Dedifferentiated amniotic fluid mesenchymal stem cell (primary cell): ENCODE results near the gene DMAC1.

Source experiments
- DNase-seq: peaks from one replicate; pipeline ENCODE4 v3.0.0-alpha.2; 2016; ENCODE audit errors: extremely low spot score

DMAC1 gene

GRCh38 chr9:7799234-7799943 lies at the start of gene DMAC1:
Gene DMAC1, minus strand, starts transcription at chr9:7799778. Its CDS starts 44 bp downstream, at chr9:7799734.
- peak; percentile 68 for DNase-seq

GRCh38 chr9:7849362-7849761 lies 49.8 kb upstream of the DMAC1 start:
- DNase-seq, result no peak

GRCh38 chr9:7848498-7848897 lies 48.9 kb upstream of the DMAC1 start:
- no peak for DNase-seq

GRCh38 chr9:7844242-7844641 lies 44.7 kb upstream of the DMAC1 start:
- DNase-seq, result no peak

GRCh38 chr9:7841831-7842230 lies 42.3 kb upstream of the DMAC1 start:
- DNase-seq, result no peak

GRCh38 chr9:7834531-7834930 lies 35.0 kb upstream of the DMAC1 start:
- DNase-seq, result no peak

- no peak for DNase-seq
Measured at GRCh38 chr9:7828334-7828733, 28.8 kb upstream of the DMAC1 start.

GRCh38 chr9:7827792-7828191 lies 28.2 kb upstream of the DMAC1 start:
- no peak for DNase-seq

- no peak for DNase-seq
Measured at GRCh38 chr9:7827056-7827455, 27.5 kb upstream of the DMAC1 start.

GRCh38 chr9:7823651-7824050 lies 24.1 kb upstream of the DMAC1 start:
- DNase-seq, result no peak

GRCh38 chr9:7819984-7820383 lies 20.4 kb upstream of the DMAC1 start:
- no peak for DNase-seq

GRCh38 chr9:7816021-7816420 lies 16.4 kb upstream of the DMAC1 start:
- no peak for DNase-seq

GRCh38 chr9:7813030-7813429 lies 13.5 kb upstream of the DMAC1 start:
- no peak for DNase-seq

GRCh38 chr9:7811677-7812076 lies 12.1 kb upstream of the DMAC1 start:
- no peak for DNase-seq

- no peak for DNase-seq
Measured at GRCh38 chr9:7802666-7803065, 3.1 kb upstream of the DMAC1 start.

- DNase-seq, result no peak
Measured at GRCh38 chr9:7799944-7800285, 337 bp upstream of the DMAC1 start.

- DNase-seq, result no peak
Measured at GRCh38 chr9:7794196-7794595, 5.4 kb downstream of the DMAC1 start.

GRCh38 chr9:7791394-7791793 lies 8.2 kb downstream of the DMAC1 start:
- no peak for DNase-seq

GRCh38 chr9:7790819-7791182 lies 8.8 kb downstream of the DMAC1 start:
- DNase-seq, result no peak

- no peak for DNase-seq
Measured at GRCh38 chr9:7790022-7790818, 9.4 kb downstream of the DMAC1 start.

- no peak for DNase-seq
Measured at GRCh38 chr9:7788772-7789171, 10.8 kb downstream of the DMAC1 start.

GRCh38 chr9:7785813-7786212 lies 13.8 kb downstream of the DMAC1 start:
- no peak for DNase-seq

GRCh38 chr9:7784472-7784871 lies 15.1 kb downstream of the DMAC1 start:
- DNase-seq, result no peak
